Measurements from ENCODE around the gene ADAMTS19. TPM values are rescaled to one million over a fixed set of nuclear protein-coding genes. Genes with fewer than 3 reads are reported as not detected.

Gene ADAMTS19
- polyA plus RNA-seq, 3 donors, result not detected

- Histone ChIP-seq H3K4me3 (replicated peaks in 1 of 3; ENCODE audit: low read depth in 2 of 3, low read length in 3 of 3) (no peak overlapping the region), H3K9ac (ENCODE audit: insufficient read depth, low read length, poor library complexity, severe bottlenecking) (no peak overlapping the region), H3K9me3 (replicated peaks in 1 of 2; ENCODE audit: control insufficient read depth in 1 of 2, insufficient read depth in 1 of 2, low read length in 2 of 2) (no peaks in the 10 kb centered on the region), H4K20me1 (ENCODE audit: insufficient read depth, low read length) (no peaks in the 10 kb centered on the region), H3K4me2 (replicated peaks; ENCODE audit: extremely low read depth, low read length, poor library complexity, severe bottlenecking) (no peak overlapping the region), H3K4me1 (ENCODE audit: control insufficient read depth in 1 of 2, insufficient read depth in 2 of 2, low read length in 2 of 2) (no peaks in the 10 kb centered on the region), H3K27me3 (ENCODE audit: control insufficient read depth in 2 of 2, insufficient read depth in 2 of 2, low read length in 2 of 2) (no peaks in the 10 kb centered on the region), H3K27ac (ENCODE audit: low read depth in 1 of 2, low read length in 2 of 2) (no peak overlapping the region), H3K36me3 (replicated peaks in 1 of 2; ENCODE audit: control insufficient read depth in 1 of 2, insufficient read depth in 2 of 2, low read length in 2 of 2) (no peaks in the 10 kb centered on the region), H3K79me2 (ENCODE audit: insufficient read depth, low read length) (no peaks in the 10 kb centered on the region), H2AFZ (ENCODE audit: insufficient read depth, low read depth, low read length, poor library complexity, severe bottlenecking) (no peak overlapping the region)
- no peak overlapping the region for H3K27ac Mint-ChIP-seq
- no peaks in the 10 kb centered on the region for H3K4me1 Mint-ChIP-seq
- H3K36me3 Mint-ChIP-seq, result no peaks in the 10 kb centered on the region
- 60% methylated on average over 1 of the region's 3 CpGs for WGBS (ENCODE audit: insufficient coverage)
- H3K4me3 Mint-ChIP-seq, result no peak overlapping the region
- H3K9me3 Mint-ChIP-seq, result peaks cover 0 to 6% (median 0%) of the 10 kb centered on the region in 7 donors
- intact Hi-C loops (cut with micrococcal nuclease), result no loop called here
- H3K27me3 Mint-ChIP-seq (ENCODE audit: low read depth in 3 of 3), result peaks cover 0 to 2% (median 1%) of the 10 kb centered on the region in 3 donors
- TF ChIP-seq CTCF (IDR thresholded peaks at IDR 0.05), result no peak
- DNase-seq, result no peak
Observed at GRCh38 chr5:129591508-129592160, 131.5 kb downstream of the ADAMTS19 start.

GRCh38 chr5:129593525-129593924, 133.4 kb downstream of the ADAMTS19 start:
- Histone ChIP-seq H2AFZ (ENCODE audit: insufficient read depth, low read depth, low read length, poor library complexity, severe bottlenecking) (no peak overlapping the region), H4K20me1 (ENCODE audit: insufficient read depth, low read length) (no peaks in the 10 kb centered on the region), H3K4me3 (replicated peaks in 1 of 3; ENCODE audit: low read depth in 2 of 3, low read length in 3 of 3) (no peak overlapping the region), H3K27ac (ENCODE audit: low read depth in 1 of 2, low read length in 2 of 2) (no peak overlapping the region), H3K27me3 (ENCODE audit: control insufficient read depth in 2 of 2, insufficient read depth in 2 of 2, low read length in 2 of 2) (no peaks in the 10 kb centered on the region), H3K9me3 (replicated peaks in 1 of 2; ENCODE audit: control insufficient read depth in 1 of 2, insufficient read depth in 1 of 2, low read length in 2 of 2) (no peaks in the 10 kb centered on the region), H3K9ac (ENCODE audit: insufficient read depth, low read length, poor library complexity, severe bottlenecking) (no peak overlapping the region), H3K36me3 (replicated peaks in 1 of 2; ENCODE audit: control insufficient read depth in 1 of 2, insufficient read depth in 2 of 2, low read length in 2 of 2) (no peaks in the 10 kb centered on the region), H3K79me2 (ENCODE audit: insufficient read depth, low read length) (no peaks in the 10 kb centered on the region), H3K4me2 (replicated peaks; ENCODE audit: extremely low read depth, low read length, poor library complexity, severe bottlenecking) (no peak overlapping the region), H3K4me1 (ENCODE audit: control insufficient read depth in 1 of 2, insufficient read depth in 2 of 2, low read length in 2 of 2) (no peaks in the 10 kb centered on the region)
- 92% methylated on average over 2 of the region's 2 CpGs for WGBS (ENCODE audit: insufficient coverage)
- H3K4me3 Mint-ChIP-seq, result no peak overlapping the region
- no peaks in the 10 kb centered on the region for H3K36me3 Mint-ChIP-seq
- H3K27ac Mint-ChIP-seq, result no peak overlapping the region
- TF ChIP-seq CTCF (IDR thresholded peaks at IDR 0.05), result no peak
- peaks cover 0 to 2% (median 0%) of the 10 kb centered on the region in 3 donors for H3K27me3 Mint-ChIP-seq (ENCODE audit: low read depth in 3 of 3)
- no peaks in the 10 kb centered on the region for H3K4me1 Mint-ChIP-seq
- peaks cover 0 to 6% (median 0%) of the 10 kb centered on the region in 7 donors for H3K9me3 Mint-ChIP-seq
- DNase-seq, result no peak
- intact Hi-C loops (cut with micrococcal nuclease), result no loop called here

Measured in CD14-positive monocyte (primary cell).